GM12891 (cell line): ENCODE measurements around the gene POFUT2.

Experiments
- POLR2A ChIP-seq: IDR thresholded peaks from 2 replicates; pipeline ENCODE4 v1.6.1; 2011; ENCODE audit warnings: low read depth, low read length, control low read depth
- POLR2AphosphoS5 ChIP-seq: IDR thresholded peaks from 2 replicates; pipeline ENCODE4 v1.6.1; 2011; ENCODE audit warnings: low read depth, low read length, control low read depth
- POU2F2 ChIP-seq: IDR thresholded peaks from 2 replicates; pipeline ENCODE4 v1.6.1; 2011; ENCODE audit warnings: low read depth, mild to moderate bottlenecking, control low read depth, low read length, moderate library complexity
- SPI1 ChIP-seq: IDR thresholded peaks from 2 replicates; pipeline ENCODE4 v1.6.1; 2011; ENCODE audit warnings: low read depth, low read length, control low read depth
- TAF1 ChIP-seq: IDR thresholded peaks from 2 replicates; pipeline ENCODE4 v1.6.1; 2011; ENCODE audit warnings: low read depth, low read length, control low read depth

GRCh38 chr21:45225041-45225740 is 62.5 kb downstream of the POFUT2 start:
- TF ChIP-seq POLR2AphosphoS5: no peak
- TF ChIP-seq POLR2A: no peak
- TF ChIP-seq POU2F2: no peak
- no peak for TF ChIP-seq TAF1
- TF ChIP-seq SPI1: no peak
